BLaER1 (cell line): Measurements from ENCODE around the gene CUX1.
A peak's percentile ranks its signal among the peaks of the same experiment; 100 is the strongest.

ENCODE experiments used
- H3K27ac ChIP-seq: shearing (Covaris generic); formaldehyde crosslinking; 2 replicates; pipeline ENCODE4 v1.8.1; 2022
- H3K27me3 ChIP-seq: shearing (Covaris generic); formaldehyde crosslinking; 2 replicates; pipeline ENCODE4 v1.8.1; 2022
- H3K36me3 ChIP-seq: shearing (Covaris generic); formaldehyde crosslinking; 2 replicates; pipeline ENCODE4 v1.8.1; 2022
- H3K4me1 ChIP-seq: shearing (Covaris generic); formaldehyde crosslinking; 2 replicates; pipeline ENCODE4 v1.8.1; 2022
- H3K4me2 ChIP-seq: shearing (Covaris generic); formaldehyde crosslinking; 2 replicates; pipeline ENCODE4 v1.8.1; 2022
- H3K4me3 ChIP-seq: shearing (Covaris generic); formaldehyde crosslinking; 2 replicates; pipeline ENCODE4 v1.8.1; 2022
- H3K9ac ChIP-seq: shearing (Covaris generic); formaldehyde crosslinking; 2 replicates; pipeline ENCODE4 v1.8.1; 2022
- H3K9me3 ChIP-seq: shearing (Covaris generic); formaldehyde crosslinking; 2 replicates; pipeline ENCODE4 v1.8.1; 2022
- H4K20me1 ChIP-seq: shearing (Covaris generic); formaldehyde crosslinking; 2 replicates; pipeline ENCODE4 v1.8.1; 2022
- Cebpa-rat ChIP-seq: shearing (Covaris generic); IDR thresholded peaks from 2 replicates; pipeline ENCODE4 v1.8.1; 2022

The CUX1 gene

DNA sequence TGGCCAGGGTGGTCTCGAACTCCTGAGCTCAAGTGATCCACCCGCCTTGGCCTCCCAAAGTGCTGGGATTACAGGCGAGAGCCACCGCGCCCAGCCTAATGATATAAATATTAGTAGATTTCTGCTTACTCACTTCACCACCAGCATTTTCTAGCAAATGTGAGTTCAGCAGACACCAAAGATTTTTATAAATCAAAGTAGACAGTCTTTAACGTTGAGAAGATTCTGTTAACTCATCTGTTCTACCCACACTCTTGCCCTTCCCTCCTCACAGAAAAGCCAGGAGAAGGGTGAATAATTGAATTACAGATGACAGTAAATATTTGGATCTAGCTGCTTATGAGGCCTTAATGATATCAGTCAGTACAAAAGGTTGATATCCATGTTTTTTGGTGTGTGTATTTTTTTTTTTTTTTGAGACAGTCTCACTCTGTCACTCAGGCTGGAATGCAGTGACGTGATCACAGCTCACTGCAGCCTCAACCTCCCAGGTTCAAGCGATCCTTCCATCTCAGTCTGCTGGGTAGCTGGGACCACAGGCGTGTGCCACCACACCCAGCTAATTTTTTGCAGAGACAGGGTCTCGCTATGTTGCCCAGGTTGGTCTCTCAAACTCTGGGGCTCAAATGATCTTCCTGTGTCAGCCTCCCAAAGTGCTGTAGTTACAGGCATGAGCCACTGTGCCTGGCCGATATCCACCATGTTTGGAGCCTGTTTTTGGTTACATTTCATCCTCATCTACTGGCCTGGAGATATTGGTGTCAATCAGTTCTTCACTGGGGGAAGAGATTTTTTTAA is 120.5 kb downstream of the CUX1 start:
- peaks cover 22% of the 10 kb centered on the region for H3K36me3 ChIP-seq
- peak overlapping the region; percentile 94 for H3K27ac ChIP-seq
- H3K9ac ChIP-seq: no peak overlapping the region
- peaks cover 12% of the 10 kb centered on the region; the same call in 1 of the 2 replicates for H3K9me3 ChIP-seq
- no peak overlapping the region for H3K4me2 ChIP-seq
- no peaks in the 10 kb centered on the region for H3K27me3 ChIP-seq
- peaks cover 24% of the 10 kb centered on the region for H4K20me1 ChIP-seq
- TF ChIP-seq Cebpa-rat: no peak
- no peak overlapping the region for H3K4me3 ChIP-seq
- peaks cover 93% of the 10 kb centered on the region for H3K4me1 ChIP-seq

DNA sequence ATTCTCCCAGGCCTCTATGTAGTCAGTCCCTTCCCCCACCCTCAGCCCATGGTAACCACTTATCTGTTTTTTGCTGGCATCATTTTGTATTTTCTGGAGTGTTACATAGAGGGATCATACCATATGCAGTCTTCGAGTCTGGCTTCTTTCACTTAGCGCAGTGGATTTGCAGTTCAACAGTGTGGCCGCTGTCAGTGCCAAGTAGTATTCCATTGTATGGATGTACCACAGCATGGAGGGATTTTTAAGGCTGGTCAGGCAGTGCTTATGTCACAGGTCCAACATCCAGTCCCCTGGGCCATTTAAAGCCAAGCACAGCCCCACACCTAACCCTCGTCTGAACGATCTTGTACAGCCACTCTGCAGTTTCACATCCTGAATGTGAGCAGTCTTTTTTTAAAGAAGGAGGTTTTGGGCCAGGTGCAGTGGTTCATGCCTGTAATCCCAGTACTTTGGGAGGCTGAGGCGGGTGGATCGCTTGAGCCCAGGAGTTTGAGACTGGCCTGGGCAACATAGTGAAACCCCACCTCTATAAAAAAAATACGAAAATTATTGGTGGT is 121.8 kb downstream of the CUX1 start:
- TF ChIP-seq Cebpa-rat: no peak
- Histone ChIP-seq H3K4me2 (peak overlapping the region; percentile 79; the same call in 1 of the 2 replicates), H3K27ac (no peak overlapping the region), H3K27me3 (no peaks in the 10 kb centered on the region), H4K20me1 (peaks cover 27% of the 10 kb centered on the region), H3K9me3 (peaks cover 12% of the 10 kb centered on the region; the same call in 1 of the 2 replicates), H3K4me1 (peaks cover 95% of the 10 kb centered on the region), H3K9ac (no peak overlapping the region), H3K4me3 (no peak overlapping the region), H3K36me3 (peaks cover 22% of the 10 kb centered on the region)

DNA sequence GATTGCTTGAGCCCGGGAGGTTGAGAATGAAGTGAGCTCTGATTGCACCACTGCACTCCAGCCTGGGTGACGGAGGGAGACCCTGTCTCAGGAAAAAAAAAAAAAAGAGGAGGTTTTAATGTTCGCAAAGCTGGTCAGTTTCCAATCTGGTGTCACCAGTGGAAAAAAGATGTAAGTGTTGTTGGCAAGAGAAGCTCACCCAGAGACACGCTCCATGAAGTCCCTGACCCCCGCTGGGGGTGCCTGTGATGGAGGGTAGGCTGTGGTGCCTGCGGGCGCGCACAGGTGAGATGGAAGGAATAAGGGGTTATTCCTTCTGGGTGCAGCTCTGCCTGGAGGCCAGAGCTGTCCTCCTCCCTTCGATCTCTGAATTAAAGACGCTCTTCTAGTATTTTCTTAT is 122.7 kb downstream of the CUX1 start:
- Histone ChIP-seq H3K36me3 (peaks cover 29% of the 10 kb centered on the region), H4K20me1 (peaks cover 36% of the 10 kb centered on the region), H3K9ac (peak overlapping the region; percentile 34), H3K4me1 (peaks cover 95% of the 10 kb centered on the region), H3K9me3 (peaks cover 12% of the 10 kb centered on the region; the same call in 1 of the 2 replicates), H3K4me2 (peak overlapping the region; percentile 79), H3K27ac (peak overlapping the region; percentile 61), H3K4me3 (no peak overlapping the region), H3K27me3 (no peaks in the 10 kb centered on the region)
- no peak for TF ChIP-seq Cebpa-rat

DNA sequence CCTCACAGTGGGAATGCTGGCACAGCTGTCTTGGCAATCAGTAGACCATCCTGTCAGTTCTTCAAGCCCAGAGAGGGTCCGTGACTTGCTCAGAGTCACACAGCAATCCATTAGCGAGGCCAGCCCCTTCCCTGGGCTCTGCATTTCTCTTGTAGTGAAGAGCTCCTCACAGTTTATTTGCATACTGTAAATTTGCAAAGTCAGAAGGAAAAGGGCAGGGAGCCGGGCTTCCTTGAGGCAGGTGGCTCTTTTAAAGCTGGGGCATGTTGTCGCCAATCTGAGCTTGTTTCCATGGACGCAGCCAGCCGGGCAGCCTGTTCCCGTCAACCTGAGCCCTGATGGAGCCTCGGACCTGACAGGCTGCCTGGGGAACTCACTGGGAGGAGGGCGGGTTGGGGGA is 123.4 kb downstream of the CUX1 start:
- TF ChIP-seq Cebpa-rat: no peak

DNA sequence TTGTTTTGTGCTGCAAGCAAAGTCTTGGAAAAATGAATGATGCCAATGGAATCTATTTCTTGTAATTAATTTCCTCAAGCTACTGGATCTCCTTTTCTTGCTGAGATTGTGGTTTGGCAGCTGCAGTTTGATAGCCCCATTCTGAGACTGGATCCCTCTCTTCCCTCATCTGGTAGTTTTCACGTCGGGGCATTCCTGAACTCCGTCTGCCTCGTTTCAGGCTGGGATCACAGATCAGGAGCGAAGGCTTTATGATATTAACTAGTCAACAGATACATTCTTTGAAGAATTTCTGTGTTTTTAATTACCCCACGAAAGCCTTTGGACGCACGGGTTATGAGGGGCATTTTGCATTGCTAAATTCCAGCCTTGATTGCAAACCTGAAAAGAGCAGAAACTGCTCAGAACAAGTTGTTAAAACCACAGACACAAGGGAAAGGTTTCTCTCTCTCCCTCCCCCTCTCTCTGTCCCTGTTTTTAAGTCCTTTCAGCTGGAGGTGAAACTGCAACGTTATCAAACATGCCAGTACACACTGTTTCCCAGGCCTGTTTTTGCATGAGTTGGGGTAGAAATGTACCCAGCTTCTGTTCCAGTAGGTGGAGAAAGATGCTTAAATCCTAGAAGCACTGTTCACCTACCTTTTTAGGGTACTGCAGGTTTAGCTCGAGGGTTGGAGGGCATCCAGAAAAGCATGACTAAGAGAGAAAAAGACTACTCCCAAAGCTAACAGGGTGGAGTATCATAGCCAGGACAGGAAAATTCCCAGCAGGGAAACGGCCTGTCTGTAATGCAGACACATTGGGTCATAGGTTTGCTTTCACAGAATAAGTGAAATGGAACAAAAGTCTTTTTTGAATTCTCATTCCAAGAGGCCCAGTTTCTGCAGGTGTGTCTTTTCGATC is 124.3 kb downstream of the CUX1 start:
- Histone ChIP-seq H4K20me1 (peaks cover 36% of the 10 kb centered on the region), H3K4me3 (no peak overlapping the region), H3K4me1 (peaks cover 95% of the 10 kb centered on the region), H3K4me2 (peak overlapping the region; percentile 79), H3K27ac (peak overlapping the region; percentile 61), H3K27me3 (no peaks in the 10 kb centered on the region), H3K9me3 (peaks cover 12% of the 10 kb centered on the region; the same call in 1 of the 2 replicates), H3K36me3 (peaks cover 25% of the 10 kb centered on the region), H3K9ac (peak overlapping the region; percentile 34)
- TF ChIP-seq Cebpa-rat: no peak

More for the DNA sequence above, 123.4 kb downstream of the CUX1 start:
- peak overlapping the region; percentile 79 for H3K4me2 ChIP-seq
- peaks cover 12% of the 10 kb centered on the region; the same call in 1 of the 2 replicates for H3K9me3 ChIP-seq
- H3K36me3 ChIP-seq: peaks cover 25% of the 10 kb centered on the region
- no peaks in the 10 kb centered on the region for H3K27me3 ChIP-seq
- H4K20me1 ChIP-seq: peaks cover 36% of the 10 kb centered on the region
- H3K4me3 ChIP-seq: no peak overlapping the region
- peak overlapping the region; percentile 34 for H3K9ac ChIP-seq
- peaks cover 95% of the 10 kb centered on the region for H3K4me1 ChIP-seq
- H3K27ac ChIP-seq: peak overlapping the region; percentile 61

DNA sequence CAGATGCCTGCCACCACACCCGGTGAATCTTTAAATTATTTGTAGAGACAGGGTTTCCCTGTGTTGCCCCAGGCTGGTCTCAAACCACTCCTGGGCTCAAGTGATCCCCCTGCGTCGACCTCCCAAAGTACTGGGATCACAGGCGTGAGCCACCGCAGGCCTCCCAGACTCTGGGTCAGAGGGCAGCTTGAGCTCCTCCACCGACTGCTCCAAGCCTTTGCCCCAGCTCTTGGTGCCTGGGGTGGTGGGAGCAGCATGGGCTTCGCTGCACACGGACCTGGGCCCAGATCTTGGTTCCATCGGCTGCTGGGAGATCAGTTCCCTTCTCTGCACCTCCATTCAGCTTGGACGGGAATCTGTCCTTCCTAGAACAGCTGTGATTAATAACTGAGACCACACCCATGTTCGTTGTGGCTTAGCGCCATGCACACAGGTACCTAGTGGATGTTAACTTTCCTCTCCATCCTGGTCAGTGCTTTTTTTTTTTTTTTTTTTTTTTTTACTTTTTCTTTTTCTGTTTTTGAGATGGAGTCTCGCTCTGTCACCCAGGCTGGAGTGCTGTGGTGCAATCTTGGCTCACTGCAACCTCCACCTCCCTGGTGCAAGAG is 125.3 kb downstream of the CUX1 start:
- Histone ChIP-seq H3K9ac (no peak overlapping the region), H4K20me1 (peaks cover 36% of the 10 kb centered on the region), H3K27ac (peak overlapping the region; percentile 61), H3K4me3 (no peak overlapping the region), H3K27me3 (no peaks in the 10 kb centered on the region), H3K9me3 (peaks cover 12% of the 10 kb centered on the region; the same call in 1 of the 2 replicates), H3K4me2 (peak overlapping the region; percentile 79), H3K36me3 (peaks cover 24% of the 10 kb centered on the region), H3K4me1 (peaks cover 95% of the 10 kb centered on the region)
- TF ChIP-seq Cebpa-rat: no peak

DNA sequence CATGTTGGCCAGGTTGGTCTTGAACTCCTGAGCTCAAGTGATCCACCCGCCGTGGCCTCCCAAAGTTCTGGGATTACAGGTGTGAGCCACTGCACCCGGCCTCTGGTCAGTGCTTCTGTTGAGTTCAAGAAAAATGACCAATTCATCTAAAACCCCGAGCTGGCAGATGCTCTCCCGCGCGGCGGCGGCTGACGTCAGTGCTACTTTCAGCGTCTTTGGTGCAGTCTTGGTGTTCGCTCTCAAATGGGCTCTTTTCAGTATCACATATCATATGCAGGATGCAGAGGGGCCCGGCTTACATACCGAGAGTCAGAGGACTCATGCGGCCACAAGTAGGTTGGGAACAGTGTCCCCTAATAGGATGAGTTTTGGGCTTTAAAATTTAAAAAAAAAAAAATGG is 125.9 kb downstream of the CUX1 start:
- Histone ChIP-seq H3K4me2 (peak overlapping the region; percentile 79), H3K4me3 (no peak overlapping the region), H3K36me3 (peaks cover 18% of the 10 kb centered on the region), H3K4me1 (peaks cover 95% of the 10 kb centered on the region), H3K27me3 (no peaks in the 10 kb centered on the region), H3K9me3 (peaks cover 9% of the 10 kb centered on the region; the same call in 1 of the 2 replicates), H3K27ac (peak overlapping the region; percentile 72; the same call in 1 of the 2 replicates), H4K20me1 (peaks cover 36% of the 10 kb centered on the region), H3K9ac (no peak overlapping the region)
- TF ChIP-seq Cebpa-rat: no peak

DNA sequence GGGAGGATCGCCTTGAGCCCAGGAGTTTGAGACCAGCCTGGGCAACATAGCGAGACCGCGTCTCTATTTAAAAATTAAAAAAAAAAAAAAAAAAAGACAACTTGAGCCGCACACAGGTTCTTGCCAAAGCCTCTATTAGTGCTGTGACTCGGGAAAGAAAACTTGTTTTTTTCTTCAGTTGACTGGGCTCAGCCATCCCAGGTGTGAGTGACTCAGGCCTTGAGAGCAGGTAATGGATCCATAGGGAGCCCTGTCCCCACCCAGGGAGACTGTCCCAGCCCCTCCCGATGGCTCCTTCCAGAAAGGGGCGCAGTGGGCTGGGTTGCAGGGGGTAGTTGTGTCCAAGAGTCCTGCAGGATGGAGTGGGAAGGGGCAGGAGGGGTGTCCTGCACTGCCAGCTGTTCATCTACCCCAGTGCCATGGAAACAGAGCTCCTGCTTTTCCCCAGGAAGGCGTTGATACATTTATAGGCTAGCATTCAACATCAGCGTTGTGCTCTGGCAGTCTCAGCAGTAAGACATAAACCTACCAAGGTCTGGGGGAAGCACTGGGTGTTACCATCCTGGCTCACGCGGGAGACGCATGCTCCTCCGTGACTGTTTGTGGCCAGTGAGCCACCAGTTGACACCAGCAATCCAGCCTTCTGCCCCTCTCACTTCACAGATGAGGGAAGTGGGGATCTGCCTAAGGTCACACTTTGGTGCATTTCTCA is 126.6 kb downstream of the CUX1 start:
- H4K20me1 ChIP-seq: peaks cover 36% of the 10 kb centered on the region
- peaks cover 14% of the 10 kb centered on the region for H3K36me3 ChIP-seq
- H3K4me3 ChIP-seq: no peak overlapping the region
- TF ChIP-seq Cebpa-rat: no peak
- peaks cover 3% of the 10 kb centered on the region; the same call in 1 of the 2 replicates for H3K9me3 ChIP-seq
- no peaks in the 10 kb centered on the region for H3K27me3 ChIP-seq
- peak overlapping the region; percentile 72 for H3K27ac ChIP-seq
- peak overlapping the region; percentile 79 for H3K4me2 ChIP-seq
- H3K4me1 ChIP-seq: peaks cover 100% of the 10 kb centered on the region
- peak overlapping the region; percentile 64 for H3K9ac ChIP-seq
